ENCODE data around the gene SORBS2. TPM values are rescaled to one million over a fixed set of nuclear protein-coding genes. Genes with fewer than 3 reads are reported as not detected.

SORBS2 gene
- total RNA-seq, 2 donors from 2014 or later, result 210 to 218 TPM

GRCh38 chr4:185566425-185566824 is 245.6 kb downstream of the SORBS2 start:
- Histone ChIP-seq H3K4me3 (no peak overlapping the region), H3K9me3 (no peaks in the 10 kb centered on the region), H3K36me3 (replicated peaks in 1 of 2; ENCODE audit: insufficient read depth in 1 of 2, low read depth in 2 of 2) (no peaks in the 10 kb centered on the region), H3K4me1 (peaks cover 28% of the 10 kb centered on the region), H3K27me3 (no peaks in the 10 kb centered on the region), H3K27ac (peak overlapping the region; percentile 18 to 87 (median 77))
- TF ChIP-seq CTCF (IDR thresholded peaks at IDR 0.05), result no peak
- no peak for TF ChIP-seq POLR2A (IDR thresholded peaks at IDR 0.05)
- WGBS, 2 donors, result 62 to 68% methylated on average over 8 of the region's 8 CpGs
- ATAC-seq (no peak), DNase-seq (no peak)
- intact Hi-C loops (cut with DNase I), result no loop called here

GRCh38 chr4:185565696-185566095 is 246.3 kb downstream of the SORBS2 start:
- TF ChIP-seq POLR2A (IDR thresholded peaks at IDR 0.05) (no peak), CTCF (IDR thresholded peaks at IDR 0.05) (no peak)
- H3K4me3 ChIP-seq, result no peak overlapping the region

GRCh38 chr4:185564349-185564748 is 247.6 kb downstream of the SORBS2 start:
- Histone ChIP-seq H3K27ac (no peak overlapping the region), H3K27me3 (no peaks in the 10 kb centered on the region), H3K4me1 (peaks cover 28% of the 10 kb centered on the region), H3K9me3 (no peaks in the 10 kb centered on the region), H3K4me3 (no peak overlapping the region), H3K36me3 (replicated peaks in 1 of 2; ENCODE audit: insufficient read depth in 1 of 2, low read depth in 2 of 2) (no peaks in the 10 kb centered on the region)
- no peak for DNase-seq
- WGBS, 2 donors, result 86 to 87% methylated on average over 3 of the region's 3 CpGs
- intact Hi-C loops (cut with DNase I), result no loop called here
- TF ChIP-seq CTCF (IDR thresholded peaks at IDR 0.05), result no peak
- TF ChIP-seq POLR2A (IDR thresholded peaks at IDR 0.05), result no peak
- no peak for ATAC-seq

More at GRCh38 chr4:185565696-185566095, 246.3 kb downstream of the SORBS2 start:
- Histone ChIP-seq H3K36me3 (replicated peaks in 1 of 2; ENCODE audit: insufficient read depth in 1 of 2, low read depth in 2 of 2) (no peaks in the 10 kb centered on the region), H3K27ac (peak overlapping the region in 3 of 4 donors; percentile 71 to 87 (median 83)), H3K9me3 (no peaks in the 10 kb centered on the region), H3K27me3 (no peaks in the 10 kb centered on the region), H3K4me1 (peaks cover 28% of the 10 kb centered on the region)
- DNase-seq, result no peak
- intact Hi-C loops (cut with DNase I), result no loop called here
- ATAC-seq, result no peak
- WGBS, 2 donors, result 78% methylated on average over 3 of the region's 3 CpGs

- DNase-seq (no peak), ATAC-seq (no peak)
- Histone ChIP-seq H3K27me3 (no peaks in the 10 kb centered on the region), H3K36me3 (replicated peaks in 1 of 2; ENCODE audit: insufficient read depth in 1 of 2, low read depth in 2 of 2) (no peaks in the 10 kb centered on the region), H3K27ac (no peak overlapping the region), H3K4me3 (no peak overlapping the region), H3K4me1 (peaks cover 19% of the 10 kb centered on the region), H3K9me3 (no peaks in the 10 kb centered on the region)
- no peak for TF ChIP-seq CTCF (IDR thresholded peaks at IDR 0.05)
- no peak for TF ChIP-seq POLR2A (IDR thresholded peaks at IDR 0.05)
- intact Hi-C loops (cut with DNase I), result no loop called here
- 49 to 60% methylated on average over 3 of the region's 3 CpGs for WGBS, 2 donors
These were observed 249.5 kb downstream of the SORBS2 start for GRCh38 chr4:185562531-185562930.

GRCh38 chr4:185560316-185560715 is 251.7 kb downstream of the SORBS2 start:
- Histone ChIP-seq H3K36me3 (replicated peaks in 1 of 2; ENCODE audit: insufficient read depth in 1 of 2, low read depth in 2 of 2) (no peaks in the 10 kb centered on the region), H3K4me3 (no peak overlapping the region), H3K4me1 (no peaks in the 10 kb centered on the region), H3K9me3 (no peaks in the 10 kb centered on the region), H3K27ac (peak overlapping the region in 3 of 4 donors; percentile 34 to 48 (median 45)), H3K27me3 (no peaks in the 10 kb centered on the region)
- WGBS, 2 donors, result 87 to 95% methylated on average over 5 of the region's 5 CpGs
- no peak for TF ChIP-seq POLR2A (IDR thresholded peaks at IDR 0.05)
- no peak for TF ChIP-seq CTCF (IDR thresholded peaks at IDR 0.05)
- ATAC-seq (no peak), DNase-seq (no peak)
- intact Hi-C loops (cut with DNase I), result no loop called here
